Activated T-cell treated with anti-CD3 and anti-CD28 coated beads for 48 hours (primary cell): ENCODE measurements around the gene CCL18.
"Not testable (repeated sequence)": the region's sequence is repeated elsewhere in the genome, so short reads cannot be mapped to it uniquely, and the experiment has no call there.

Experiments used
- DNase-seq: peaks from one replicate; pipeline ENCODE4 v3.0.0-alpha.2; 2020; ENCODE audit warnings: low read depth

CCL18 gene, protein sequence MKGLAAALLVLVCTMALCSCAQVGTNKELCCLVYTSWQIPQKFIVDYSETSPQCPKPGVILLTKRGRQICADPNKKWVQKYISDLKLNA

DNA sequence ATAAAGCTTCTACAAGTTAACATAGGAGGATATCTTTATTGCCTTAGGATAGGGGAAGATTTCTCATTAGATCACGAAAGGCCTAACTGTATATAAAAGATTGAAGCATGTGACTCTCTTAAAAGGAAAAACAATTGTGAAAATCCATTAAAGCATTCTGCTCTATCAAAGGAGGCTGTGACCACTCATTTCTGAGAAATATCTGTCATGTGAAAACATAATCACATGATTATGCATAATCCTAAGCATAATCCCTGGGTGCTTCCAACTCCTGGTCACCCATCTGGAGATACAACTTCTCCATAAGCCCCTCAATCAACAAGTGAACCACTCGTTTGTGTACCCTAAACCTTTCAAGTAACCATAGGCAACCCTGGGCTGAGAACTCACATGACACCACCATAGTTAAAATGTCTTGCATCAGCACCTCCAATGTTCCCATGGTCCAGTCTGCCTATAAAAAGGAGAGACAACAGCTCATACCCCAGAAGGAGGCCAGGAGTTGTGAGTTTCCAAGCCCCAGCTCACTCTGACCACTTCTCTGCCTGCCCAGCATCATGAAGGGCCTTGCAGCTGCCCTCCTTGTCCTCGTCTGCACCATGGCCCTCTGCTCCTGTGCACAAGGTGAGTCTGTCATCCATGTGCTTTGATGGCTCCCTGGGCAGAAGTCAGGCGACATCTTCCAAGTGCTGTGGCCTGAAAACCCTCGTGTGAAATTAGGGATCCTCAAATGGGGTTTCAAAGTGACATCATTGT lies at the start of gene CCL18:
Gene CCL18, plus strand, starts transcription at position 487 of the 756 bp plus-strand sequence. Its CDS starts 71 bp downstream, at position 558.
- no peak for DNase-seq

- DNase-seq = no peak
Measured at GRCh38 chr17:36014946-36015345, 49.1 kb upstream of the CCL18 start.

- not testable (repeated sequence) for DNase-seq
Measured at GRCh38 chr17:36015895-36016294, 48.2 kb upstream of the CCL18 start.

- DNase-seq = no peak
Measured at GRCh38 chr17:36016555-36016954, 47.5 kb upstream of the CCL18 start.

- DNase-seq = no peak
Measured at GRCh38 chr17:36017799-36018198, 46.3 kb upstream of the CCL18 start, which contains the start of gene CCL23. TSS of gene CCL23 (minus strand) at chr17:36017972. CDS start at chr17:36017897, 75 bp downstream.

GRCh38 chr17:36019423-36019822 lies 44.6 kb upstream of the CCL18 start:
- no peak for DNase-seq

DNA sequence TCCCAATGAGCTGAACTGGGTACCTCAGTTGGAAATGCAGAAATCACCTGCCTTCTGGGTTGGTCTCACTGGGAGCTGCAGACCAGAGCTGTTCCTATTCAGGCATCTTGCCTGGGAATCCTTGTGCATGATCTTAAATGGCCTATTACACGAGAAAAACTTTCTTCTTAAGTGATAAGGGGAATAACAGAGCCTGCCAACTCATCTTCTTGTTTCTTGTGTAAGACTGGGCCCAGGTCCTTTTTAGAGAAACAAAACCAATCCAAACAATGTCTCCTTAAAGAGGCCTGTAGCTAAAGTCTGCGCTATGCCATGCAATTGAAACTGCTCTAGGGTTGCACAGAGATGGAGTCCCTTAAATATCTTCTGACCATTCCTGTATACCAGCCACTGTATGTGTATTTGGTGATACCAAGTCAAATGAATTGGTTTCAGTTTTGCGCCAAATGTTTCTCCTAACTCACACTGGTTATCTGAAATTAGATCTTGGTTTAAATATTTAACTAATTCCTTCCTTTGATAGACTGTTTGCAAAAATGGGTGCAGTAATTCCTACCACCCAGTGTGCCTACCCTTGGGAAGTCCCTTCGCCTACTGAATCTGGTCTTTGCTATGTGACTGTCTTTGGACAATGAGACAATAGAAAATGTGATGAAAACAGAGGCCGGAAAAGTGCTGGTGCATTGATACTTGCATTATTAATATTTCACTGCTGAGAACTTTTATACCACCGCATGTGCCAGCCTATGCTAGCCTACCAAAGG lies 39.8 kb upstream of the CCL18 start:
- no peak for DNase-seq

DNA sequence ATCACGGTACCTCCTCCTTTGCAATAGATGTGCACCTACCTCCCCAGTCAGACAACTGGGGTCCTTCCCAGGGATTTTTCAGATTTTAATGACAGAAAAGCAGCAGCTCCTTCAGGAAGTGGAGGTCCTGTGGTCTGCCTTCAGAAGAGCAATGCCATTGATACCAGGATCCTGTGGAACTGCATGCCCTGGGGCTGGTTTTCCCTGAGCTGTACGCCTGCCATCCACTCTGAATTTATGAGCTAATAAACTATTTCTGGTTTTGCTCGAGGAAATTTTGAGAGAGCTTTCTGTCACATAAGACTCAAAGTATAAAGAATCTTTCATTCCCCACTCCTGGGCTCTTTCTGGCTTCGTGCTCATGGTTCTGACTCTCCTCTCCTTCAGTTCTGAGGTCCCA lies 36.3 kb upstream of the CCL18 start:
- DNase-seq = no peak

DNA sequence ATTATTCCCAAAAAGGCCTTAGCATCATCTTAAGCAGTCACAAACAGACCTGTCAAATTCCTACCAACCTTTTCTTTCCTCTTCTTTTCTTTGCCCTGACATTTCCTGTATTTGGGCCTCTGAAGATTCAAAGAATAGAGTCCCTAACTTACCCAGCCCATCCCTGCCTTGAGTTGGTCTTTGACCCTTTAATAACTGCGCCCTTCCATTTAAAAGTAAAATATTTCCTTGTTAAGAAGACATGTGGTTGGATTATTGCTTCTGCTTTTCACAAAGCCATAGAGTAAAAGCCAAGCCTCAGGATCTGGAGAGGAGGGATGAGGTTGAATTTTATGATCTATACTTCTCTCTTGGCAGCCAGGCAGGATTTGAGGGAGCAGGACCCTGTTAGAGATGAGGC lies 33.1 kb upstream of the CCL18 start:
- no peak for DNase-seq

DNA sequence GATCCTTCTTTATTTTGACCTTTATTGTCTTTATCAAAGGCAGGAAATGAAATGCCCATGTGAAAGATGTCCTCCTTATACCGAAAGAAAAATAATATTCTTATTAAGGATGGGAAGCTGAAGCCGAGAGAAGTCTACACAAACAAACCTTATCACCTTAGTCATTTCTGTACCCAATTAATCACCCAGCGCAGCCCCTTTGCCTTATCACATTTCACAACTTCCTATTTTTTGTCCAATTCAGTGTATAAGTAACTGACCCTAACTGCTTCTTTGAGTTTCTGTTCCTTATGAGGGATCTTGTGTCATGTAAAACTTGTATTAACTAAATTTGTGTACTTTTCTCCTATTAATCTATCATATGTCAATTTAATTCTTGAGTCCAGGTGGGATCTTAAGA lies 29.9 kb upstream of the CCL18 start:
- DNase-seq = no peak

DNA sequence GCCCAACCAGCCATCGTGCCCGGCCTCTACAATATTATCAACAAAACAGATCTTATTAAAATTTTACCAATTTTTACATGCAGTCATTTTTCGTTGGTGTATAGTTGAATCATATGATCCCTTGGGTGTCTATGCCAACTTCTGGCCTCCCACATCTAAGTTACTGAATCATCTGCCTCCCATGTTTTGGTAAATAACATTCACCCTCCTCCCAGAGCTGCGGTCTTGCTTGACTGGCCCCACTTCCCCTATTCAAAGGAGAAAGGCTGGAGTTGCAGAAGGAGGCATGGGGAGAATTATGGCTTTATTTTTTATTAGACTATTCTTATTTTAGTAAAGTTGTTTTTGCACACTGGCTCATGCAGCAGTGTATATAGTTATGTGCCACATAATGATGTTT lies 27.8 kb upstream of the CCL18 start:
- DNase-seq = no peak

DNA sequence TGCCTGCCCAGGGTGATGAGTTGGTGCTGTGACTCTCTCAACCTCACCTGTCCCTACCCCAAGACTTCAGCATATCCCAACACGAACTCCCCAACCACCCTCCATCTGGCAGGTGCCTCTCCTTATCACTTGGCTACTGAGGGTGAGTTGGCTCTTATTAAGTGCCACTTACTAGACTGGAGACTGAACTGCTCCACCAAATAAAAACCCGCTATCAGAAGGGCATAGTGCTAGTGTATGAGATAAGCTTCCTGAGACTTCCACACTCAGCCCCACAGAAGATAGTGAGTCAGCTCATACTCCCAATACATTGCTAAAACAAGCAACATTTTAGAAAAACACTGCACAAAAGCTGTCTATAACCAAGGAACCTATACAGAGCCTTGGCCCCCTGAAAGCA lies 16.0 kb upstream of the CCL18 start:
- no peak for DNase-seq

DNA sequence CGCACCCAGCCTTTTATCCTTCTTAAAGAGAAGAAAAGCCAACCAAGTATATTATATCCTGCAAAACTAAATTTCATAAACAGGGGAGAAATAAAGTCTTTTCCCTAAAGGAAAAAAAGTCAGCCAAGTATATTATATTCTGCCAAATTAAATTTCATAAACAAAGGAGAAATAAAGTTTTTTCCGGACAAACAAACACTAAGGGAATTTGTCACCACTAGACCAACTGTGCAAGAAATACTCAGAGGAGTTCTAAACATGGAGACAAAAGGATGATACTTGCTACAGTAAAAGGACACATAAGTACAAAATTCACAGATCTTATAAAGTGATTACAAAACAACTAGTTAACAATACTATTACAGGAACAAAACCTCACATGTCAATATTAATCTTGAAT lies 14.4 kb upstream of the CCL18 start:
- no peak for DNase-seq

DNA sequence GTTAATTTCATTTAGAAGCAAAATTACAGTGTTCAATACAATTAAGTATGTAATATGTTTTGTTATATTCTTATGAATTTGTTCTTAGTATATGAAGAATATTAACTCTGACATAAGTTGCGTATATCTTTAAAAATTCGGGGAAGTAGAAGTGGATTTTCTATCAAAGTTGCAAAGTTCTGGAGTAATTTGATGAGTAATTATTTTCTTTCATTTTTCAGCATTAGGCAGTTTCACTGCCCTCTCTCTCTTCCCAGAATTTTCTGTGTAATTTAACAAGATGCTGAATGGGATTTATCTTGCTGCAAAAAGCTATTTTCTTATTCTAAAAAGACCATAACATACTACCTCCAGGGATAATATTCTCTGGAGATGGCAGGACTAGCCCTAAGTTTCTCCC lies 8.9 kb upstream of the CCL18 start:
- DNase-seq = no peak

- DNase-seq = no peak
Measured at GRCh38 chr17:36055921-36056520, 8.1 kb upstream of the CCL18 start.

- no peak for DNase-seq
Measured at GRCh38 chr17:36057911-36058310, 6.2 kb upstream of the CCL18 start.

DNA sequence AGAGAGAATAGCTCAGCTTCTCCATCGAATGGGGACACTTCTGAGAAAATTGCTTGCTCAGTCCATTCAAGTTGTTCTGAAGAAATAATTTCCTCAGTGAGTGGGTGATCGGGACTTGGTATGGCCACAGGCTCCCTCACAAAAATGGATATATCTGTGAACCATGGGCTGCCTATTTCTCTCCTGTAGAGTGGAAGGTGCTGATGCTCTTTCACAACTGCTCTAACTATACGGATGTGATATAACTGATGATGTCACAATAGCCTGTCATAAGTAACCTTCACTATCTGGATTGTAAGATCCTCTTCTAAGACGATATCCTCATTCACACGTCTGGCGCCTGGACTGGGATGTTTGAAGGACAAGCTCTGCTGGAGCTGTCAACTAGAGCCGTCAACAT lies 4.7 kb upstream of the CCL18 start:
- DNase-seq = no peak

DNA sequence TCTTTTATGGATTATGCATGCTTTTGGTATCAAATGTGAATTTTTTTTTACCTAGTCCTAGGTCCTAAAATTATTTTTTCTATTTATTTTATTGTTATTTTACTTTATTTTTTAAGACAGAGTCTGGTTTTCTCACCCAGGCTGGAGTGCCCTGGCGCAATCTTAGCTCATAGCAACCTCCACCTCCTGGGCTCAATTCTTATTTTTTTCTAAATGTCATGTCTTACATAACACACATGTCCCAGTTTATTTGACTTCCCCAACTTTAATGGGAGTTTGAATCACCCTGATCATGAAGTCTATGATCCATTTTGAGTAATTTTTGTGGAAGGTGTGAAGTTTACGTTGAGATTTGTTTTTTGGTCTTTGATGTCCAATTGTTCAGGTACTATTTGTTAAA lies 3.3 kb upstream of the CCL18 start:
- DNase-seq = no peak

- no peak for DNase-seq
Measured at GRCh38 chr17:36066365-36066985, 2.4 kb downstream of the CCL18 start.

GRCh38 chr17:36068524-36068923 lies 4.5 kb downstream of the CCL18 start:
- DNase-seq = no peak

DNA sequence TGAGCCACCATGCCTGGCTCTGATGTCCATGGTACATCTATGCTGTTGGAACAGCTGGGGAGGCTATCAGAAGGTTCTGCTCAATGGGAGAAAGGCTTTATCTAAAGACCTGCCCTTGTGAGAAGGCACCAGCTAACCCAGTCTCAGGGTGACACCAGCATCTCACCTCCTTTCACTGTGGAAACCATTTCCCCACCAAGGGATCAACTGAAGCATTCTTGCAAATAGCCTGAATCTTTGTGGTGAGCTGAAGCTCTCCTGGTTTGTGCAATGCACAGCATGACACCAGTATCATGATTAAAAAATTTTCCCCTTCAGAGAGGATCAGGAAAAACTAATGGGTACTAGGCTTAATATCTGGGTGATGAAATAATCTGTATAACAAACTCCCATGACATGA lies 5.1 kb downstream of the CCL18 start:
- no peak for DNase-seq

GRCh38 chr17:36070427-36070826 lies 6.4 kb downstream of the CCL18 start:
- DNase-seq = no peak
